ENCODE data around the gene TMEM63A. TPM values are rescaled to one million over a fixed set of nuclear protein-coding genes. Genes with fewer than 3 reads are reported as not detected.

TMEM63A gene
- total RNA-seq, 1 experiment from 2014 or later: 31.4 TPM

DNA sequence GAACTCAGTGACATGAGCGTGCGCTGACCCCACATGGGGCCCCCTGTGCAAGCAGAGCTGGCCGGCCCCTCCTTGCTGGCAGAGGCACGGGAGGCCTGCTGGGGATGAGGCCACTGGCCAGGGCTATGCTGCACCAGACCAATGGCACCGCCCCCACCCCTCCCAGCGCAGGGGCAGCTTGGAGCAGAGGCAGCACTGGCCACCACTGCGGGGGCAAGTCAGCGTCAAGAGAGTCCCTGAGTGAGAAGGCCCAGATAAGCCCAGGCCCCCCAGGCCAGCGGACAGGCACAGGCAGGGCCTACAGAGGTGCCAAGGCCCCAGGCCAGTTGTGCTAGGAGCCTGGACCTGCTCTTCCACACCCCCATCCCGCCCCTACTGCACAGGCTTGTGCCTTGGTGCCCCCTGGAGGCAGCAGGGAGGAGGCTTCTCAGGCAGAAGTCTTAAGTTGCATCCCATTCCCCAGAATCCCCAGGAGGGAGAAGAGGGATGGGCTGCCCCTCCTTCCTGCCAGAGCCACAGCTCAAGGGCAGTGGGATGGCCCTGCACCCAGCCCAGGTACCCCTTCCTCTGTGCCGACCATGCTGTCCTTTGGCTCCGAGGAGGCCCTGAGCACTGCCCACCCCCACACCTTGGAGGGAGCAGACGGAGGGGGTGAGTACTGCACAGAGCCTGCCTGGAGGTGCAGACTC lies 36.5 kb downstream of the TMEM63A start:
- CTCF ChIA-PET: interaction anchor here (0.6 kb wide), 1 partner anchor 81 kb away, joined by 4 read pairs; no protein-coding TSS in a partner anchor
- no TSS peak for BruUV-seq (replicated peaks)

GRCh38 chr1:225845097-225845496 lies 37.1 kb downstream of the TMEM63A start:
- ChIA-PET CTCF (interaction anchor here (0.6 kb wide), 1 partner anchor 82 kb away, joined by 4 read pairs; no protein-coding TSS in a partner anchor), POLR2A (interaction anchor here (1.1 kb wide), 1 partner anchor 68 kb away, joined by 3 read pairs; the partner anchor contains the start of gene SRP9)
- H3K4me1 ChIP-seq (ENCODE audit: control insufficient read depth, insufficient read depth, low read length): 0 out of 2 replicates have a peak, but pooled peaks cover 5% of the 10 kb centered on the region
- intact Hi-C loops (cut with micrococcal nuclease; ENCODE audit: unreplicated experiment): loop anchor here (2.0 to 5.0 kb wide), 2 partner anchors 68 to 370 kb away; partner anchors contain the start of gene SRP9
- no peak for DNase-seq (ENCODE audit: low read depth, low spot score)
- H3K36me3 ChIP-seq (ENCODE audit: control insufficient read depth, insufficient read depth, low read length): no peaks in the 10 kb centered on the region
- ATAC-seq: no peak
- H3K9me3 ChIP-seq (ENCODE audit: control insufficient read depth, insufficient read depth, low read depth, low read length): no peaks in the 10 kb centered on the region
- in situ Hi-C loops (cut with HindIII; ENCODE audit: low pct_unique_long_range_greater_than_20kb, low sequenced_read_pairs): no loop called here
- H3K27ac ChIP-seq (ENCODE audit: low read length): no peak overlapping the region
- H3K4me3 ChIP-seq (ENCODE audit: low read depth in 2 of 2, low read length in 2 of 2): no peak overlapping the region
- no peaks in the 10 kb centered on the region for H3K27me3 ChIP-seq (ENCODE audit: control insufficient read depth, insufficient read depth, low read length)
- no TSS peak for BruUV-seq (replicated peaks)
- TF ChIP-seq REST (IDR thresholded peaks at IDR 0.05; ENCODE audit: insufficient read depth in 1 of 2, low read depth in 2 of 2, low read length in 1 of 2): no peak
- TF ChIP-seq POLR2AphosphoS5 (IDR thresholded peaks at IDR 0.05; ENCODE audit: low read depth, low read length): no peak
- TF ChIP-seq SIN3A (IDR thresholded peaks at IDR 0.05; ENCODE audit: borderline replicate concordance, insufficient read depth, low read depth, low read length): no peak
- TF ChIP-seq CTCF (IDR thresholded peaks at IDR 0.05): no peak
- no peak for TF ChIP-seq TCF7L2 (IDR thresholded peaks at IDR 0.05; ENCODE audit: low read depth, low read length)

More for the DNA sequence above, 36.5 kb downstream of the TMEM63A start:
- peak; percentile 89 for ATAC-seq
- Histone ChIP-seq H3K9me3 (ENCODE audit: control insufficient read depth, insufficient read depth, low read depth, low read length) (no peaks in the 10 kb centered on the region), H3K4me1 (ENCODE audit: control insufficient read depth, insufficient read depth, low read length) (0 out of 2 replicates have a peak, but pooled peaks cover 5% of the 10 kb centered on the region), H3K27ac (ENCODE audit: low read length) (no peak overlapping the region), H3K4me3 (ENCODE audit: low read depth in 2 of 2, low read length in 2 of 2) (no peak overlapping the region), H3K36me3 (ENCODE audit: control insufficient read depth, insufficient read depth, low read length) (no peaks in the 10 kb centered on the region), H3K27me3 (ENCODE audit: control insufficient read depth, insufficient read depth, low read length) (no peaks in the 10 kb centered on the region)
- TF ChIP-seq CTCF (IDR thresholded peaks at IDR 0.05) (peak; percentile 88), POLR2AphosphoS5 (IDR thresholded peaks at IDR 0.05; ENCODE audit: low read depth, low read length) (no peak)
- POLR2A ChIA-PET: no interaction called here
- intact Hi-C loops (cut with micrococcal nuclease; ENCODE audit: unreplicated experiment) (loop anchor here (2.0 to 5.0 kb wide), 2 partner anchors 68 to 371 kb away; partner anchors contain the start of gene SRP9), in situ Hi-C loops (cut with HindIII; ENCODE audit: low pct_unique_long_range_greater_than_20kb, low sequenced_read_pairs) (no loop called here)
- DNase-seq (ENCODE audit: low read depth, low spot score): peak; percentile 10

Measured in Panc1 (cell line).